HepG2 (cell line): Measurements from ENCODE around the gene SLC38A2. TPM values are rescaled to one million over a fixed set of nuclear protein-coding genes. Genes with fewer than 3 reads are reported as not detected.

ENCODE experiments used
- ATAC-seq: fragments of 200-7000 bp; cut with Tn5 transposase; 3 replicates; pipeline ENCODE4 v1.9.1; 2020; ENCODE audit warnings: mild to moderate bottlenecking, moderate library complexity
- BruUV-seq: library from RNA; stranded (reverse); fragments of 400-500 nt; replicated peaks from 2 replicates; lab custom pipeline; 2021; lab: Mats Ljungman, UMichigan
- CTCF ChIA-PET: fragments of 300-600 bp; formaldehyde crosslinking; extraction: SDS; loops from one replicate; lab custom pipeline; 2021; ENCODE audit warnings: low total read pairs, inconsistent platforms, low intra/inter-chr PET ratio; lab: Yijun Ruan, JAX
- POLR2A ChIA-PET: fragments of 350-600 bp; sonication (Branson Sonifier 250); formaldehyde crosslinking; loops from one replicate; lab custom pipeline; 2020; ENCODE audit warnings: antibody characterized with exemption, inconsistent platforms; lab: Yijun Ruan, JAX
- DNase-seq: peaks from one replicate; pipeline ENCODE4 v3.0.0-alpha.2; 2015; ENCODE audit warnings: low spot score
- FAIRE-seq: peaks from 3 replicates; lab custom pipeline; 2011; peaks lifted over from hg19 to GRCh38; lab: Jason Lieb, UNC
- H2AFZ ChIP-seq: one replicate; pipeline ENCODE4 v1.6.1; 2011; ENCODE audit warnings: low read length, inconsistent platforms
- H3K27ac ChIP-seq: fragments of 300-600 bp; 3 replicates; pipeline ENCODE4 v1.8.0; 2011; ENCODE audit warnings: mixed run types, mild to moderate bottlenecking, mixed read lengths, low read length, inconsistent platforms; ENCODE audit not compliant: insufficient read depth; ENCODE audit errors: extremely low read length
- H3K27me3 ChIP-seq, 2 experiments: fragments of 200-600 bp in 1 of 2; 2 replicates in 1 of 2; 3 replicates in 1 of 2; pipeline versions ENCODE4 v1.6.0 to v1.8.0; 2011; ENCODE audit warnings: low read length in 2 of 2, mild to moderate bottlenecking in 2 of 2, moderate library complexity in 2 of 2, inconsistent platforms in 1 of 2; ENCODE audit not compliant: insufficient read depth in 2 of 2, control insufficient read depth in 1 of 2
- H3K36me3 ChIP-seq, 2 experiments: fragments of 200-600 bp in 1 of 2; replicated peaks in 1 of 2; 2 replicates in 1 of 2; 3 replicates in 1 of 2; pipeline versions ENCODE4 v1.5.1 to v1.8.0; 2011; ENCODE audit warnings: low read length in 2 of 2, inconsistent platforms in 1 of 2; ENCODE audit not compliant: insufficient read depth in 2 of 2, control insufficient read depth in 1 of 2
- H3K4me1 ChIP-seq: 2 replicates; pipeline ENCODE4 v1.5.1; 2012; ENCODE audit warnings: low read length, inconsistent platforms; ENCODE audit not compliant: insufficient read depth
- H3K4me2 ChIP-seq: 2 replicates; pipeline ENCODE4 v1.6.0; 2011; ENCODE audit warnings: low read depth, low read length, inconsistent platforms
- H3K4me3 ChIP-seq, 3 experiments: fragments of 200-600 bp in 1 of 3; sonication (generic), shearing (Covaris generic) in 1 of 3; replicated peaks in 1 of 3; 2 replicates each; pipeline ENCODE4 v1.5.1; 2011 to 2016; ENCODE audit warnings: low read length in 3 of 3, inconsistent platforms in 2 of 3, low read depth in 2 of 3, mild to moderate bottlenecking in 2 of 3, control low read depth in 1 of 3, mixed read lengths in 1 of 3; ENCODE audit not compliant: insufficient read depth in 1 of 3
- H3K79me2 ChIP-seq: one replicate; pipeline ENCODE4 v1.6.1; 2011; ENCODE audit warnings: low read length, inconsistent platforms; ENCODE audit not compliant: insufficient read depth
- H3K9ac ChIP-seq: 2 replicates; pipeline ENCODE4 v1.6.0; 2011; ENCODE audit warnings: mild to moderate bottlenecking, low read depth, low read length, inconsistent platforms; ENCODE audit not compliant: insufficient read depth
- H3K9me3 ChIP-seq: 2 replicates; pipeline ENCODE4 v1.5.1; 2012; ENCODE audit warnings: mild to moderate bottlenecking, low read length
- H4K20me1 ChIP-seq: 2 replicates; pipeline ENCODE4 v1.6.0; 2011; ENCODE audit warnings: inconsistent platforms, mild to moderate bottlenecking, low read length, moderate library complexity; ENCODE audit not compliant: insufficient read depth
- CBFB ChIP-seq: sonication (generic); formaldehyde crosslinking; IDR thresholded peaks from 2 replicates; pipeline ENCODE4 v1.4.0; 2020; ENCODE audit warnings: missing genetic modification reagents
- CHD2 ChIP-seq: IDR thresholded peaks from 2 replicates; pipeline ENCODE4 v1.6.1; 2011; ENCODE audit warnings: low read depth, low read length, improper control_type of control experiment
- FOXM1 ChIP-seq: sonication (generic); formaldehyde crosslinking; IDR thresholded peaks from 2 replicates; pipeline ENCODE4 v1.5.0; 2020; ENCODE audit warnings: missing genetic modification reagents
- HMG20A ChIP-seq: IDR thresholded peaks from 2 replicates; pipeline ENCODE4 v1.6.1; 2016; ENCODE audit warnings: borderline replicate concordance
- HNF4A ChIP-seq: sonication (generic); formaldehyde crosslinking; IDR thresholded peaks from 2 replicates; pipeline ENCODE4 v1.4.0; 2020; ENCODE audit warnings: missing genetic modification reagents
- HNF4G ChIP-seq, 2 experiments: sonication (generic) in 1 of 2; formaldehyde crosslinking in 1 of 2; IDR thresholded peaks; 2 replicates each; pipeline versions ENCODE4 v1.4.0 to v1.6.1; 2011 to 2020; ENCODE audit warnings: borderline replicate concordance in 2 of 2, low read depth in 2 of 2, mild to moderate bottlenecking in 2 of 2, low read length in 1 of 2, missing genetic modification reagents in 1 of 2, moderate library complexity in 1 of 2
- ISX ChIP-seq: sonication (generic); formaldehyde crosslinking; conservative IDR thresholded peaks from 2 replicates; pipeline ENCODE4 v1.5.0; 2020; ENCODE audit warnings: missing genetic modification reagents
- JDP2 ChIP-seq: sonication (generic); formaldehyde crosslinking; IDR thresholded peaks from 2 replicates; pipeline ENCODE4 v1.8.1; 2022; ENCODE audit warnings: missing genetic modification reagents, borderline replicate concordance
- MED1 ChIP-seq: sonication (generic); formaldehyde crosslinking; IDR thresholded peaks from 2 replicates; pipeline ENCODE4 v1.4.0; 2020; ENCODE audit warnings: missing genetic modification reagents
- MIXL1 ChIP-seq: IDR thresholded peaks from 2 replicates; pipeline ENCODE4 v1.6.1; 2016
- SOX5 ChIP-seq: IDR thresholded peaks from 2 replicates; pipeline ENCODE4 v1.6.1; 2016; ENCODE audit warnings: borderline replicate concordance
- WIZ ChIP-seq: sonication (generic); formaldehyde crosslinking; IDR thresholded peaks from 2 replicates; pipeline ENCODE4 v1.5.1; 2020; ENCODE audit warnings: mild to moderate bottlenecking, missing genetic modification reagents
- ZMYM2 ChIP-seq: sonication (generic); formaldehyde crosslinking; IDR thresholded peaks from 2 replicates; pipeline ENCODE4 v1.8.0; 2022; ENCODE audit warnings: mild to moderate bottlenecking, missing genetic modification reagents
- ZNF329 ChIP-seq: sonication (generic); formaldehyde crosslinking; IDR thresholded peaks from 2 replicates; pipeline ENCODE4 v1.9.0; 2021; ENCODE audit warnings: low read depth, mild to moderate bottlenecking, missing genetic modification reagents
- ZNF354B ChIP-seq: sonication (generic); formaldehyde crosslinking; IDR thresholded peaks from 2 replicates; pipeline ENCODE4 v1.8.0; 2022; ENCODE audit warnings: mild to moderate bottlenecking, missing genetic modification reagents
- ZNF589 ChIP-seq: sonication (generic); formaldehyde crosslinking; conservative IDR thresholded peaks from 2 replicates; pipeline ENCODE4 v1.8.0; 2022; ENCODE audit warnings: mild to moderate bottlenecking, moderate library complexity, missing genetic modification reagents
- WGBS: methylation state at CpG from one replicate; pipeline ENCODE4 v1.1.6; 2017; ENCODE audit warnings: low lambda C conversion rate; 5-methylcytosine and 5-hydroxymethylcytosine counted together
- in situ Hi-C: cut with HindIII; loops from 2 replicates; pipeline ENCODE4 v1.10.0; 2017; ENCODE audit warnings: low pct_unique_long_range_greater_than_20kb; ENCODE audit not compliant: extremely low pct_ligation_motif_present
- intact Hi-C: fragments of 100-400 bp; cut with micrococcal nuclease; formaldehyde crosslinking; loops from one replicate; pipeline ENCODE4 v1.10.0; 2022; ENCODE audit not compliant: unreplicated experiment
- polyA plus RNA-seq, 8 experiments: library from polyadenylated mRNA; depleted of rRNA in 3 of 8; stranded (reverse) in 7 of 8; unstranded in 1 of 8; fragments of >200 nt; fragmentation: Illumina TruSeq in 4 of 8; extraction: Trizol in 4 of 8; gene quantifications; 2 replicates each; pipeline versions ENCODE4 v1.2.1 to v1.2.3, GENCODE V29; 2011 to 2016; ENCODE audit warnings: low read depth in 4 of 8, missing spikeins in 1 of 8, mixed read lengths in 1 of 8; ENCODE audit not compliant: insufficient read depth in 1 of 8
- total RNA-seq, 5 experiments: library from RNA; depleted of rRNA; stranded (reverse); fragments of >200 nt; fragmentation: Illumina TruSeq; extraction: Trizol; gene quantifications; 2 replicates each; pipeline ENCODE4 v1.2.3, GENCODE V29; 2016; ENCODE audit warnings: low read depth in 1 of 5
- TF ChIP-seq, protein P1 (sequence below): sonication (generic); formaldehyde crosslinking; IDR thresholded peaks from 2 replicates; pipeline ENCODE4 v1.4.0; 2020; ENCODE audit warnings: missing genetic modification reagents
- TF ChIP-seq, protein P2 (sequence below): sonication (generic); formaldehyde crosslinking; conservative IDR thresholded peaks from 2 replicates; pipeline ENCODE4 v1.8.0; 2022; ENCODE audit warnings: missing genetic modification reagents
- TF ChIP-seq, protein P3 (sequence below): fragments of 450-650 bp; IDR thresholded peaks from 2 replicates; pipeline ENCODE4 v1.6.1; 2017; ENCODE audit warnings: mild to moderate bottlenecking

SLC38A2 gene
- total and polyA plus RNA-seq, 2 of the 13 experiments (the other 11 are each of a cell fraction or from before 2014, with no cell fraction given), result 368 to 880 TPM

DNA sequence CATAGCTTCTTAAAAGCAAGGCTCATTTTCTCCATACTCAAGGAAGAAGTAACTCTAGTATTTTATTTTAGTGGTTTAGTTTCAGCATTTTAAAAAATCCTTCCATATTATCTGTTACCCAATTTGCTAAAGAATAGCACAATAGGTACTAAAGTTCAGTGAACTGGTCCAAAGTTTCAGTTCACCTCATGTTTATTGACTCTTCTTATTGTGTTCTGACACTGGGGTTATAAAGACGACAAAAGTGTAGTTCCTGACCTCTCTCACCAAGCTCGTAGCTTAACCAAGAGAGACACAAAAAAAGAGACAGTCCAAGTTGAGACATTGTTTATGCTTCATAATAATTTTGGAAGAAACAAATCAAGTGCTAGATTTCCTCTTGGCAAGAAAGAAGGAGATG lies 40.8 kb upstream of the SLC38A2 start:
- in situ Hi-C loops (no loop called here), intact Hi-C loops (no loop called here)
- H3K4me3 ChIP-seq, result no peak overlapping the region
- peaks cover 23% of the 10 kb centered on the region for H3K4me1 ChIP-seq
- H2AFZ ChIP-seq, result no peak overlapping the region
- no TSS peak for BruUV-seq
- ATAC-seq (no peak), FAIRE-seq (no peak), DNase-seq (peak; percentile 18)
- 0 out of 5 replicates have a peak, but pooled peaks cover 0 to under 1% of the 10 kb centered on the region in 2 experiments for H3K36me3 ChIP-seq
- no peaks in the 10 kb centered on the region for H3K27me3 ChIP-seq
- H3K9ac ChIP-seq, result no peak overlapping the region
- POLR2A ChIA-PET, result interaction anchor here (1.0 kb wide), 1 partner anchor 17 kb away, joined by 3 read pairs; no protein-coding TSS in a partner anchor
- CTCF ChIA-PET, result no interaction called here
- no peak overlapping the region for H3K27ac ChIP-seq
- no peak overlapping the region for H3K4me2 ChIP-seq
- H4K20me1 ChIP-seq, result no peaks in the 10 kb centered on the region
- no peaks in the 10 kb centered on the region for H3K9me3 ChIP-seq
- 62% methylated on average over 2 of the region's 2 CpGs for WGBS
- H3K79me2 ChIP-seq, result no peaks in the 10 kb centered on the region
- TF ChIP-seq HNF4A (CRISPR knock-in tag) (peak; percentile 64), CBFB (no peak), MED1 (0 out of 2 replicates have a peak, but pooled peaks have one; percentile 22), HNF4G (IDR thresholded peaks at IDR 0.05; ENCODE audit: borderline replicate concordance, low read depth, low read length) (0 out of 2 replicates have a peak, but pooled peaks have one; percentile 20), HNF4G (CRISPR knock-in tag; IDR thresholded peaks at IDR 0.05; ENCODE audit: borderline replicate concordance, low read depth) (no peak), SOX5 (peak; percentile 89), MIXL1 (CRISPR knock-in tag) (no peak), ZNF589 (CRISPR knock-in tag) (no peak), ZNF354B (CRISPR knock-in tag) (no peak), WIZ (no peak), ISX (CRISPR knock-in tag) (no peak), JDP2 (no peak), HMG20A (CRISPR knock-in tag) (no peak), FOXM1 (CRISPR knock-in tag) (no peak), ZNF329 (CRISPR knock-in tag) (no peak), CHD2 (no peak), ZMYM2 (CRISPR knock-in tag) (0 out of 2 replicates have a peak, but pooled peaks have one; percentile 65)
- TF ChIP-seq, protein P1, sequence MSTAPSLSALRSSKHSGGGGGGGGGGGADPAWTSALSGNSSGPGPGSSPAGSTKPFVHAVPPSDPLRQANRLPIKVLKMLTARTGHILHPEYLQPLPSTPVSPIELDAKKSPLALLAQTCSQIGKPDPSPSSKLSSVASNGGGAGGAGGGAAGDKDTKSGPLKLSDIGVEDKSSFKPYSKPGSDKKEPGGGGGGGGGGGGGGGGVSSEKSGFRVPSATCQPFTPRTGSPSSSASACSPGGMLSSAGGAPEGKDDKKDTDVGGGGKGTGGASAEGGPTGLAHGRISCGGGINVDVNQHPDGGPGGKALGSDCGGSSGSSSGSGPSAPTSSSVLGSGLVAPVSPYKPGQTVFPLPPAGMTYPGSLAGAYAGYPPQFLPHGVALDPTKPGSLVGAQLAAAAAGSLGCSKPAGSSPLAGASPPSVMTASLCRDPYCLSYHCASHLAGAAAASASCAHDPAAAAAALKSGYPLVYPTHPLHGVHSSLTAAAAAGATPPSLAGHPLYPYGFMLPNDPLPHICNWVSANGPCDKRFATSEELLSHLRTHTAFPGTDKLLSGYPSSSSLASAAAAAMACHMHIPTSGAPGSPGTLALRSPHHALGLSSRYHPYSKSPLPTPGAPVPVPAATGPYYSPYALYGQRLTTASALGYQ, result no peak
- TF ChIP-seq, protein P2, sequence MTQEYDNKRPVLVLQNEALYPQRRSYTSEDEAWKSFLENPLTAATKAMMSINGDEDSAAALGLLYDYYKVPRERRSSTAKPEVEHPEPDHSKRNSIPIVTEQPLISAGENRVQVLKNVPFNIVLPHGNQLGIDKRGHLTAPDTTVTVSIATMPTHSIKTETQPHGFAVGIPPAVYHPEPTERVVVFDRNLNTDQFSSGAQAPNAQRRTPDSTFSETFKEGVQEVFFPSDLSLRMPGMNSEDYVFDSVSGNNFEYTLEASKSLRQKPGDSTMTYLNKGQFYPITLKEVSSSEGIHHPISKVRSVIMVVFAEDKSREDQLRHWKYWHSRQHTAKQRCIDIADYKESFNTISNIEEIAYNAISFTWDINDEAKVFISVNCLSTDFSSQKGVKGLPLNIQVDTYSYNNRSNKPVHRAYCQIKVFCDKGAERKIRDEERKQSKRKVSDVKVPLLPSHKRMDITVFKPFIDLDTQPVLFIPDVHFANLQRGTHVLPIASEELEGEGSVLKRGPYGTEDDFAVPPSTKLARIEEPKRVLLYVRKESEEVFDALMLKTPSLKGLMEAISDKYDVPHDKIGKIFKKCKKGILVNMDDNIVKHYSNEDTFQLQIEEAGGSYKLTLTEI, result no peak
- TF ChIP-seq, protein P3, sequence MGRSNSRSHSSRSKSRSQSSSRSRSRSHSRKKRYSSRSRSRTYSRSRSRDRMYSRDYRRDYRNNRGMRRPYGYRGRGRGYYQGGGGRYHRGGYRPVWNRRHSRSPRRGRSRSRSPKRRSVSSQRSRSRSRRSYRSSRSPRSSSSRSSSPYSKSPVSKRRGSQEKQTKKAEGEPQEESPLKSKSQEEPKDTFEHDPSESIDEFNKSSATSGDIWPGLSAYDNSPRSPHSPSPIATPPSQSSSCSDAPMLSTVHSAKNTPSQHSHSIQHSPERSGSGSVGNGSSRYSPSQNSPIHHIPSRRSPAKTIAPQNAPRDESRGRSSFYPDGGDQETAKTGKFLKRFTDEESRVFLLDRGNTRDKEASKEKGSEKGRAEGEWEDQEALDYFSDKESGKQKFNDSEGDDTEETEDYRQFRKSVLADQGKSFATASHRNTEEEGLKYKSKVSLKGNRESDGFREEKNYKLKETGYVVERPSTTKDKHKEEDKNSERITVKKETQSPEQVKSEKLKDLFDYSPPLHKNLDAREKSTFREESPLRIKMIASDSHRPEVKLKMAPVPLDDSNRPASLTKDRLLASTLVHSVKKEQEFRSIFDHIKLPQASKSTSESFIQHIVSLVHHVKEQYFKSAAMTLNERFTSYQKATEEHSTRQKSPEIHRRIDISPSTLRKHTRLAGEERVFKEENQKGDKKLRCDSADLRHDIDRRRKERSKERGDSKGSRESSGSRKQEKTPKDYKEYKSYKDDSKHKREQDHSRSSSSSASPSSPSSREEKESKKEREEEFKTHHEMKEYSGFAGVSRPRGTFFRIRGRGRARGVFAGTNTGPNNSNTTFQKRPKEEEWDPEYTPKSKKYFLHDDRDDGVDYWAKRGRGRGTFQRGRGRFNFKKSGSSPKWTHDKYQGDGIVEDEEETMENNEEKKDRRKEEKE, result no peak
